Hair follicle dermal papilla cell (primary cell): ENCODE data around the gene KIFAP3. TPM values are rescaled to one million over a fixed set of nuclear protein-coding genes. Genes with fewer than 3 reads are reported as not detected.

Experiments
- small RNA-seq: library from RNA; depleted of rRNA; stranded (forward); fragments of <200 nt; gene quantifications from one replicate; pipeline ENCODE3, GENCODE V24; 2012
- total RNA-seq: library from RNA; depleted of rRNA; stranded (reverse); fragments of >200 nt; gene quantifications from 2 replicates; pipeline ENCODE4 v1.2.3, GENCODE V29; 2012

KIFAP3 gene
- total RNA-seq = 60.4 and 71.7 TPM in 2 replicates

DNA sequence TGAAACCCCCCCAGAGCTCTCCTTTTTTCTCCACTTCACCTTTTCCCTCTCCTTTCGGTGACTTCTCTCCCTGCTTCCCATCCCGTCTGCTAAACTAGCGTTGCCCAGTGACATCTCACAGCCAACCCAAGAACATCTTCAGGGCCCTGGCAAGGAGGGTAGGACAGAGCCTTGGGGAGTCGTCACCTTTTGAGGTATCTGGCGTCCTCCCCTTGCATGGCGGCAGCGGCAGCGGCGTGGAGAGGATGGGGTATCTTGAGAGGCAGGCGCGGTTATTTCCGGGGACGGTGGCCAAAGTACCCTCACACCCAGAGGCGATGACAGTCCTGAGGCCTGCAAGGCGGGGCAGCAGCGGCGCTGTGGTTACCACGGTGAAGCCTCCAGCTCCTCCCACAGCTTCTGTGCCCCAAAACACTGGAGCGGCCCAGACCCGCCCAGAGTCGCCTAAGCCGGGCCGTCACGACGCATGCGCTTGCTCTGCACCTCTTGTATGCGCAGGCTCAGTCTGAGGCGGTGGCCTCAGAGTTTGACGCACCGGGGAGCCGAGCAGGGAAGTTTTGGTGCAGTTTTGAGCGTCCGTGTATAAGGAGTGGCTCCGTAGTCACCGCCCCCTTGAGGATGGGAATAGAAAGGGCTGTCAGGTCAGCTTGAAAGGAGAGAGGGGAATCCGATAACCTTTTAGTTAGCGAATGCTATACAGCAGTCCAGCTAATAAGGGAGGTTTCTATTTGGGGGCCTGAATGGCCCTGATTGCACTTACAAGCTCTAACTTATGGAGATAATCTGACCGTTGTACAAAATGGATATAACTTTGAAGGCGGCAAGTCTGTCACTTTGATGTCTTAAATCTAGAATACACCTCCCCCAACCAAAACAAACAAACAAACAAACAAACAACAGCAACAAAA, at the start of gene KIFAP3:
Gene KIFAP3 (minus strand): TSS at position 446 of the 908 bp plus-strand sequence. CDS start 228 bp downstream, at position 218.

DNA sequence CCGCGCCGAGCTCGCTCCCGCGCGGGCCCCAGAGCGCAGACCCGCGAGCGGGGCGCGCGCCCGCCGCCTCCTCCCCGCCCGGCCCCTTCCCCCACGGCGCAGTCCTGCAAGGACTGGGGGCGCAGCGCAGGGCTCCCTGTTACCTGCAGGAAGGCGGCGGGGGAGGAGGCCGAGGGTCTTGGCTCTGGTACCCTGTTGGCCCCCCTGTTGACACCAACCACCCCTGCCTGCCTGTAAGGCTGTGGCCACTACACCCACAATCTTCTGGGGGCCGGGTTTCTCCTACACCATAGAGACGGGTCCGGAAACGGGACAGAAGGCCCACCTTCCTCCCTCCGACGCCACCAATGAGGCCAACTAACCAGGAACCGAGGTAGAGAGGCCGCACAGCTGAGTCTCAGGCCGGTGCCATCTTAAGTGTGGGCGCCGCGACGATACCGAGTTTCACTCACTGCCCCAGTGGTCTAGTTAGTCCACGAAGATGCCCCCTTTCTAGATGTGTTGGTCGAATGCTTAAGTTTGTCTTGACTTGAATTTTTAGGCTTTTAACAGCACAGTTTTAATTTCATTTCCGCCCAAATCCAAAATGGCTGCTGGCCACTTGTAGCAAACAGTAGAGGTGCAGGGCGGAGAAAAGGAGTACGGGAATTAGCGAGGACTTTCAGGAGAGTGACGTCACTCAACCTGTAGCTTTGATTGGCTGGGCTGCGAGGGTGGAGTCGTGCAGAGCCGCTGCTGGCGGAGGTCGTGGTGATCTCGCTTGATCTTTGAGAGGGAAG, 180.7 kb downstream of the KIFAP3 start, which contains the start of gene SCYL3:
Gene SCYL3 (minus strand): TSS at position 252 of the 779 bp plus-strand sequence. CDS start 5,056 bp downstream, outside the sequence.

Small RNA genes lying within 50 kb of the gene (small RNA-seq; reads per million reads assigned to genes)
- not detected for gene MRPS10P1

Other genes starting within 250 kb of the KIFAP3 start
- gene SCYL3, start 180.8 kb downstream of the KIFAP3 start, total RNA-seq = 9.6 and 10.4 TPM in 2 replicates
- not detected in 2 replicates for gene NTMT2, start 71.3 kb upstream of the KIFAP3 start, total RNA-seq